NCI-H1436 (cell line): ENCODE data around the gene CFAP65.

Source experiments
- DNase-seq: peaks from one replicate; lab custom pipeline; 2025; lab: John Stamatoyannopoulos, UW

Gene CFAP65

DNA sequence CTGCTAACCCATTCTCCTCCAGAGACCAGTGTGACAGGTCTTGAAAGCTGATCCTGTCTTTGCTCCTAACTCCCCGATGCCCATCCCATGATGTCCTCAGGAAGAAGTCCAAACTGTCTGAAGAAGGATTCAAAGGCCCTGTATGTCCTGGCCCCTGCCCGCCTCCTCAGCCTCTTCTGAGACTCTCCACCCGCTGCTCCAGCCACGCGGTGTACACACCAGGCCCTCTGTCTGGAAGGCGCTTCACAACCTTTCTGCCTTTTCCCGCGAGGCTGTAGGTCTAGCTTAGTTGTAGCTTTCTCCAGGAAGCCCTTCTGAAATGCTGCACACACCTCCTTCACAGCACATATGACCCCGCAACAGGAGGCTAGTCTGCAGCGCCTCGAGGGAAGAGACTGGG lies 24.6 kb downstream of the CFAP65 start:
- no peak for DNase-seq

DNA sequence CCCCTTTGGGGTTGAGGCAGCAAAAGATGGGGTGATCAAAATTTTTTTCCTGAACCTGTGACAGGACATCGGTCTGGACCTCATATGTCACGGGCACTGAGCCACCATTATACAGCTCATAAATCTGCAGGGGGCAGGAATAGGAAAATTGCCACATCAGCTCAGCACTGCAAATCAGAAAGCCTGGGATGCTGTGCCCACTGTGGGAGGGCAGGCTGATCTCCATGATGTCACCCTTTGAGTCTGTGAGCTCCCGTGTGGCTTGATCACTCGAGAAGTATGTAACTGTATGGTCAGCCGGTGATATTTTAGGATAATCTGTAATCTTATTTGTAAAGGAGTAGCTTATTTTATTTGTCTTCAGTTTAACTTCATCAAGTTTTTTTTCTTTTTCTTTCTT lies 30.4 kb downstream of the CFAP65 start:
- no peak for DNase-seq

DNA sequence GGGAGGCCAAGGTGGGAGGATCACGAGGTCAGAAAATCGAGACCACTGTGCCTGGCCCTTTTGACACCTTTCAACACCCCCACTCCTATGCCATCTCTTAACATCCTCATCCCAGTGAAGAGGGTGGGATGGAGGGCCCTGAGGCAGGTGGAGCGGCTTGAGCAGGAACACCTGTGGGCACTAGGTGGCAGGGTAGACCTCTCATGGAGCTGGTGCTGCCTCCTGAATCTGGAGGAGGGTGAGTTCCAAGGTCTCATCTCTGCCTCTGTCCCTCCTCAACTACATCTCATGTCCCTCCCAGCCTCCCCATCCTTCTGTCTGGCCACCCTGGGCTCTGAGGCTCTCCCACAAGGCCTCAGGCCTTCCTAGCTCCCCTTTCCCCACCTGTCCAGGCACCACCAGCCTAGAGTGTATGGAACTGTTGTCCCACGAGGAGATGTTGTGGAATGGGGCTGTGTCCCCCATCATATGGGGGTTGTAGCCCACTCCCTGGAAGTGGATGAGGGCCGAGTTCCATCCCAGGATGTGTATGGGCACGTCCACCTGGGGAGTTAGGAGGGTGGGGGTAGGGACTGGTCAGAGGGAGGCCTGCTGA lies 31.1 kb downstream of the CFAP65 start:
- peak; percentile 31 for DNase-seq

DNA sequence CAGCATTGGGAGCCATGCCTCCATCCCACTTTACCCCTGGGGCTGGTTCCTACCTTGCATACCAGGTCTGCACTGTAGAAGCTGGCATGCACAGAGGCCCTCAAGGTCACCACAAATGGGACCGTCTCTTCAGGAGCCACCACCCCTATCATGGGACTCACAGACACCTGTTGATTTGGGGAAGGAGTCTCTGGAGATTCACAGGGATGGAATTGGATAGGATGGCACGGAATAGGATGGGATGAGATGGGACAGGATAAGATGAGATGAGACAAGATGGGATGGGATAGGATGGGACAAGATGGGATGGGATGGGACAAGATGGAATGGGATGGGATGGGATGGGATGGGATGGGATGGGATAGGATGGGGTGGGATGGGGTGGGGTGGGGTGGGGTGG lies 32.0 kb downstream of the CFAP65 start:
- no peak for DNase-seq

DNA sequence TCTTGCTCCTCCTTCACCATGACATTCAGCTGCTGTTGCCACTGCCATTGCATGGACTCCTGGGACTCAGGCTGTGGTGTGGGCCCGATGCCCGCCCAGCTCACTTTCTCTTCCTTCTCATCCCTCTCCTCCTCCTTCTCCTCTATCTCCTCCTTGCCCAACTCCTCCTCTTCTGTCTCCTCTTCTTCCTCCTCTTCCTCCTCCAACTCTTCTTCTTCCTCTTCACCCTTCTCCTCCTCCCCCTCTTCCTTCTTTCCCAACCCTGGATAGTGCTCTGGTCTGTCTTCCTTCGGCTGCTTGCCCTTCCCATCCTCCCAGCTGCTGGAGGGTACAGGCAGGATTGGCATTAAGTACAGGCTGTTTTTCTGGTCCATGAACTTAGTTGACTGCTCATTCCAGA lies 37.3 kb downstream of the CFAP65 start:
- no peak for DNase-seq

DNA sequence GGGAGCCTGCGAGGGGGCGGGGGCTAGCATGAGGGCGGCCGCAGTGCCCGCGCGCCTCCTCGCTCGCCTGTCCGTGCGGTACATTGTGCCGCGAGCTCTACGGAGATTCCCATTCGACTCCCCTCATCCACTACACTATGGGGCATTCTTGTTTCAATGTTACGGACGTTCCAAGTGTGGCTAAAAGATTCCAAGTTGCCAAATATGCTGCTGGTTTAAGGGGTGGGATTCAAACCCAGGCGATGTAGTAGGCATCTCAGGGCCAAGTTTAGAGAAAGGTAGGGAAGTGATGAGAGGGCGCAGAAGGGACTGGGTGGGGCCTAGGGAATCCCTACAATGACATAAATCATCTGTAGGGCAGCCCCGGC lies 38.1 kb downstream of the CFAP65 start:
- no peak for DNase-seq

DNA sequence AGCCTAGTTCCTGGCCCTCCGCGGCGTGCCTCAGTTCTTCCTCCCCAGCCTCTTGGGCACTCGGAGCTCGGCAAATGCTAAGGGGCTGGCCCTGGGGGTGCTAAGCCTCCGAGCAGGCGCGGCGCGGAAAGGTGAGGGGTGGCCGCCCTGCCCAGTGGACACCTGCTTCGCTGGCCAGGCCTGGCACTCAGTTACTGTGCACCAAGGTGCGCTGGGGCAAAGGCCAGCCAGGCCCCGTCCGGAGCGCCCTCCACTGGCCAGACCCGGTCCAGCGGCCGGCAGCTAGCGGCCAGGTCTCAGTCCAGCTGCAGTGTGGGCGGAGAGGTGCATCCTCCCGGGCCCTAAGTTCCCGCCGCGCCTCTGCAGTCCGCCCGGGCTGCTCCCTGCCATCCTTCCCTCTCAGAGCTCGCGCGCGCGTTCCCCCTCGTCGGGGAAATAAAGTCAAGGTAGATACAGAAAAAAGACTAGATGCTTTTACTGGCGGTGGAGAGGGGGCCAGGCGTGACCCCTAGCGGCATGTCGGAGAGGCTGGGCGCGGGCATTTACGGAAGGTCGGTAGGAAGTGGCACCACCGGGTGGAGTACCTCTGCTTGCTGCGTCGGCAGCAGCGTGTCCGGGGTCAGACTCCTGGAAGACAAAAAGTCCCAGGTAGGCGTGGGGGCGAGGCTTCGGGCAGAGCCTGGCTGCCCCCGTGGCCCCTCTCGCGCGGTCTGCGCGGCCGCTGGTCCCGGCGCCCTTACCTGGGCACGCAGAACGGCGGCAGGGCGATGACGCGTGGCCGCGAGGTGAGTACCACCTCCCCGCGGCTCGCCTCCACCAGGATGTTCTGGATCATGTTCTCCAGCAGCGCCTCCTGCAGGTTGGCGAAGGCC lies 38.7 kb downstream of the CFAP65 start:
- peak; percentile 84 for DNase-seq

DNA sequence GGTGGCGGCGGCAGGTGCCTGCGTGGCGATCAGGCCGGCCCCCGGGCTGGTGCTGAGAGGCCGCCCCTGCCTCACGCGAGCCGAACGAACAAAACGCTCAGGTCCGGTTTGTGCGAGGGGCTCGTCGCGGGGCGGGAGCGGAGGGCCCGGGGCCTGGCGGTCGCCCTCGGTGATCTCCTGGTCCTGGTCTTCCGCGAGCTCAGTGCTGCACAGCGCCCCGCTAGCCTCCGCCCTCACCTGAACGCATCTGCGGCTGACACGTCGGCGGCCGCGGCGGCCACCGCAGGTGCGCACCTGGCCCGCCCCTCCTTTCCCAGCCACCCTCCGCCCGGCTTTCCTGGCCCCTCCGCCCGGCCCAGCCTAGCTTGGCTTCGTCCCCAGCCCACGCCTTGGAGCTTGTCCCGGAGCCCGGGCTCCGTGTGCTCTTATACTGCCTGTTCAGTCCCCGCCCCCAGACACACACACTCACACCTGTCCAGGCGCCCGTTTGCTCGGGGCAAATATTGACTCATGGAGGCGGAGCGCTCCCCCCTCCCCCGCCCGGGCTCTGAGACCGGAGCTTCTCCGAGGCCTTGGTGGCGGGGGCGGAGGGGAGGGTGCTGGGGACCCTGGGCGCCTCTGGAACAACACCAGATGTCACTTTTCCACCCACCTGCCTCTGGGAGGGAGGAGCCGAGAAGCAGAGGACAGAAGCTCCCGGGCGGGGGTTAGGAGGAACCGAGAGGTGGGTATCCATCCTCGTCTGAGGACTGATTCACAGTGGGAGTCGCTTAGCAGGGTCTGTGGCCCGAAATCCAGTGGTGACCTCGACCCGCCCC lies 39.5 kb downstream of the CFAP65 start:
- peak; percentile 95 for DNase-seq

DNA sequence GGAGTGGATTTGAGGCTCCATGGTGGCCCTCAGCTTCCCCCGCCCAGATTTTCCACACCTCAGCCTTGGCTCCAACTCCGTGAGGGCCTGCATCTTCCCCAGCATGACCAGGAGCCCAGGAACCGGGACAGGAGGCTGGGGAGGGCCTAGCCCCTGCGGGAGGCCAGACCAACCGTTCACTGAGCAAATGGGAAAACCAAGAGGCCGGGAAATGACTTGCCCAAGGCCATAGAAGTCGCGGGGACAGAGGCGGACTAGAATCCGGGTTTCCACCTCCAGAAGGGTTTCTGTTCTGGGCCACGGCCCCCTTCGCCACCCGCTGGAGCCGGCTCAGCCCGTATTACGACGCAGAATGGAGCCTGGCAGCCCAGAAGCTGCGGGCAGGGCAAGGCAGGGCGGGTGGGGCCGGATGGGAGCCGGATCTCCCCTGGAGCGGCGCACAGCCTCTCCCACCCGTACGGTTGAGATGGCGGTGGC lies 40.2 kb downstream of the CFAP65 start:
- DNase-seq: no peak

DNA sequence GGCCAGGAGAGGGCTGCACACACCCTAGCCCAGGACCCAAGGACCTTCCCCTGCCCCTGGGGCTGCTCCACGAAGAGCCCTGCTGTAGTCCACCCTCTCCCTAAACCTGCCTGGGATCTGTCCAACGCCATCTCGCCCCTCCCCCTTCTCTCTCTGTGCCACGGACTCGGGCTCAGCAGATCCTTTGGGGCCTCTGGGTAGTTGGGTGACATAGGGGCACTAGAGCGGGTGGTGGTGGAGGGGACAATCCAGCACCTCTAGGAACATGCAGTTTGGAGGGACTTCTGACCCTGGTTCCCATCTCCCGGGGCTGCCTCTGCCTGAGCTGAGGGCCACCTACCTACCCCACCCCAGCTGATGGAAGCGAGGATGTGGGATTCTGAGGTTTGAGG lies 40.8 kb downstream of the CFAP65 start:
- peak; percentile 40 for DNase-seq

DNA sequence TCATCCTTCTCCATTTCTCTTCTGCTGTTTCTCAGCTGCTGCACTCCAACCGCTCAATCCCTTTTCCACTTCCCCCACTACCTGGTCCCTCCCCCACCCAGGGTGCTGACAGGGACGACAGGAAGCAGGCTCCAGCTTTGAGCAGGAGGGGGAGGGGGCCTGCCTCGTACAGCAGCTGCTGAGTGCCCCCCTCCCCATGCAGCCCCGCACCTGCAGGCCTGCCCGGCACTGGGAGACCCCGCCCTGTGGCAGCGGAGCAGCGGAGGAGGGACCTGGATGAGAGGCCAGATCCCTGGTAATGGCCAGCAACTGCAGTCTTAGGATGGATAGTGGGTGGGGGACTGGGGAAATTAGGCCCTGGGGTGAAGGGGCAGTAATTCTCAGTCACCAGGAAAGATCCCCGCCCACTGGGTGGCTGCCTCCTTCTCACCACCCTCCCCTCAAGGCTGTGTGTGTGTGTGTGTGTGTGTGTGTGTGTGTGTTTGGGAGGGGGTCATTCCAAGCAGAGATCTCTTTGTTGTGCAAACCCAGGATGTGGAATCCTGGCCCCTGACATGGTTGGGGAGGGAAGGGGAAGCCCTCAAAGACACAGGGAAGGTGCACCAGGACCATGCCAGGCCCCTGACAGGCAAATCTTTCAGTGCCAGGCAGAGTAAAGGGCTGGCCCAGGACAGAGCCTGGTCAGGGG lies 41.3 kb downstream of the CFAP65 start:
- peak; percentile 79 for DNase-seq

DNA sequence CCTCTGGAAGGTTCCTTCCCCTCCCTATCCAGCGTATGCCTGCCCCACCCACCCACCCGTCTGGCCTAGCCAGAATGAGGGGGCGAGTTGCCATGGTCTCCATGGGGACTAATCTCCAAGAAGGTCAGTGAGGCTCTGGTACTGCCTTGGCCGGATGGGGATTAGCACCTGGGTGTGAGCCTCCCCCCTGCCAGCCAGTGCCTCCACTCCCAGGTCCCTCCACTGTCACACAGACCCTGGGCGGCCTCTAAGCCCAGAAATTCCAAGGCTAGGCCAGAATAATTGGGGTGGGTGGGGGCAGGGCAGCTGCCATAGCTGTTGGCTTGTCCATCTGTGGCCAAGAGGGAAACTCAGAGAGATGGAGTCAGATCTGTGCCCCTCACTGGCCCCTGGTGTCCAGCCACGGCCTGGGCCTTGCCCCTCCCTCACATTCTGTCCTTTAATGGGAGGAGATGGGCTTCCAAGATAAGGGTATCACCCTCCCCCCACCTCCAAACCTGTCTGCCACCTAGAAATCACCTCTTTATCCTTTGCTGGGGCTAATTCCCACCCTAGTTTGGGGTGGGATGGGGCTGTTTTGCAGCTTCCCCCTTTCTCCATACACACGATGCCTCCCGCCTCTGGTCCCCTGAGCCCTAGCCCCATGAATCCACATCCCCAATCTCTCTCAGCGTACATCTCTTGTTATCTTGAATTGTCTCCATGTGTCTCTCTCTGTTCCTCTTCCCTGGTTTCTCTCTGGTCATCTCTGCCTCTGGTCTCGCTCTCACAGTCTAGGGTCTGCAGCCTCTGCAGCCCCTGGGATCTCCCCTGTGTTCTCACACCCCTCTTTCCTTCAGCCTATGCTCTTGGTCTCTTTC lies 42.1 kb downstream of the CFAP65 start:
- DNase-seq: no peak

DNA sequence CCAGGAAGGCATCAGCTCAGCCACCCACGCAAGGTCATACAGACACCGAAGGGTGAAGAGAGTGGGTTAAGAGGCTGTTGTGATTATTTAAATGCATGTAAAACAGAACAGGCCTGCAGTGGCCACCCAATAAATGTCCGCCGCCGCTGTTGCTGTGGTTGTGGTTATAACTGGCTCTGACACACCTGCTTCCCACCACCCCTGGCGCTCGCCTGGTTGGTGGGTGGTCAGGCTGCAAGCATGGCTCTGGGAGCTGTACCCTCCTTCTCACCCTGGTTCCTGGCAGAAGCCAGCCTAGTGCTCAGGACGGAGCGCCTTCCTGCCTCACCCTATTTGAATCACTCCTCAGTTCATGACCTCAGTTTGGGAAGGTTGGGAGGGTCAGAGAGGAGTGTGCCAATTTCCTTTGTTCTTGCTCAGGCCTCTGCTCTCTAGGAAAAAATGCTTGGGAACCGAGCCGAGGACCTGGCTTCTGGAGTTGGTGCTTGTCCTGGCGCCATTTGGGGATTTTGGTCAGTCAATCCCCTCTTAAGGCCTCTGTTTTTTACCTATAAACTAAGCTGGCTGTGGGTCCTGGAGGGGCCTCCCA lies 42.8 kb downstream of the CFAP65 start:
- DNase-seq: no peak

DNA sequence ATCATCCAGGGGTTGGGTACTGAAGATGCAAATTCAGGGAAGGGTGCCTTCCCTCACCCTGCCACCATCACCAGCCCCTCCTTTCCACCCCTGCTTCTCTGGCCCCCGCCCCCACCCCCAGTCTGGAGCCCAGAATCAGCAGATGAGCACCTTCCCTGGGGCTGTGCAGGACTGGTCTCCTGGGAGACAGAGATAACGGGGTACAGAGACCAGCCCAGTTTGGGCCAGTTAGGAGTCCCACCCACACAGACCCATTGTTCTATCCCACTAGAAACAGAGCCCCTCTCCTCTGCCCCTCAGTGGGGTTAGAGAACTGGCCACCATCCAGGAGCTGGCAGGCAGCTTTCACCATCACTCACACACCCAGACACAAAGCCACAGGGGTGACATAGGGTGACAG lies 43.6 kb downstream of the CFAP65 start:
- no peak for DNase-seq

DNA sequence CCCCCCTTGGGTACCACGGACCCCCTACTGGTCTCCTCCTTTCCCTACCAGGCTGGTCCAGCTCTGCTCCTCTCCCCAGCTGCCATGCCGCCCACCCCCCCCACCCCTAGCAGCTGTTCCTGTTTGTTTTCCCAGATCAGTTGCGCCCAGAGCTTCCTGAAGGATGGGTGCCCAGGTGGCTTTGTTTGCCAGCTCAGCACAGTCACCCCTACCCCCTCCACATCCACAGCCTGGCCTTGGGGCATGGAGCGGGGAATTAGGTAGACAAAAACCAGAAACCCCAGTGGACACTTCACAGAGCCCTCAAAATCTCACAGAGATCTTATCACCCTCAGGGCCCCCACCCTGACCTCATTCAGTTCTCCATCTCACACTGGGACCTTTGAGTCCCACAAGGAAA lies 44.4 kb downstream of the CFAP65 start:
- DNase-seq: no peak

DNA sequence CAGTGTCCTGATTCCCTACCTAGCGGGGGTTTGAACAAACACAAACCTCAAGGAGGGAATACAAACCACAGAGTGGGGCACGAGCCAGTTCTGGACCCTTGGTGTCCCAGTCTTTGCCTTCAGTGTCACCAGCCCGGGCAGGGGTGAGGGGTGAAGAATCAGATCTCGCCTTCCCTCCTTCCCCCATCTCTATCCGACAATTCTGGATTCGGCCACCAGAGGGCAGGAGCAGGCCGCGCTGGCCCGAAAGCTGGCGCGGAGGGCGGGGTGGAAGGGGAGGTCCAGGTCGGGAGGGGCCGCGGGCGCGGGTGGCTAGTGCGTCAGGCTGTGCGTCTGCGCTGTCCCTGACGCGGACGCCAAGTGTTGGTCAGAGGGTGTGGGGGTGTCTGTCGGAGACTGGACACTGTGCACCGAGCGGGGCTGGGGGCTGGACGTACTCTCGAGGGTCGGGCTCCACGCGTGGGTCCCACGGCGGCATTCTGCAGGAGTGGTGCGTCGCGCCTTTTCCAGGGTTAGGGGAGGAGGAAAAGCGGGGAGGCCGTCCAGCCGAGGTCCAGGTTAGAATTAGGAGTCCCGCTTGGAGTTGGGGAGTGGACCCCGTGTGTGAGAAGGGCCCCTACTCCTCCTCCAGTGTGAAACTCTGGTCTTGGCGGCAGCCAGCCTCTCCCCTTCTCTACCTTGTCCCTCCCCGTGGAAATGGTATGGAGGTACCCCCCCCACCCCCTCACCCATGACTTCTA lies 45.2 kb downstream of the CFAP65 start:
- DNase-seq: peak; percentile 80

DNA sequence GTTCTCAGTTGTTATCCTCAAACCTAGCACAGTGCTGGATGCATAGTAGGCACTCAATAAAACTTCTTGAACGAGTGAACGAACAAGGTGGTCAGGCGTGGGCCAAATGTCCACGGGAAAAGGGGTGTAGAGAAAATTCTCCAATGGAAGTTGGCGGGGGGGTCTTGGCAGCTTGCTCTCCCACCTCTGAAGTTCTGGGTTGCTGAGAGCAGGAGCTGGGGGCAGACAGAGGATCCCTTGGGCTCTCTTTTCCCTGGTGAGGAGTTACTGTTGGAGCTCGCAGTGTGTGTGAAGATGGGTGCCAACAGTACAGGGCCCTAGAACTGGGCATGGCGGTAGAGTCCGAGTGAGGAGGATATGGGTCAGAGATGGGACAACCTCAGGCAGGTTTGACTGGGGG lies 45.8 kb downstream of the CFAP65 start:
- DNase-seq: no peak

DNA sequence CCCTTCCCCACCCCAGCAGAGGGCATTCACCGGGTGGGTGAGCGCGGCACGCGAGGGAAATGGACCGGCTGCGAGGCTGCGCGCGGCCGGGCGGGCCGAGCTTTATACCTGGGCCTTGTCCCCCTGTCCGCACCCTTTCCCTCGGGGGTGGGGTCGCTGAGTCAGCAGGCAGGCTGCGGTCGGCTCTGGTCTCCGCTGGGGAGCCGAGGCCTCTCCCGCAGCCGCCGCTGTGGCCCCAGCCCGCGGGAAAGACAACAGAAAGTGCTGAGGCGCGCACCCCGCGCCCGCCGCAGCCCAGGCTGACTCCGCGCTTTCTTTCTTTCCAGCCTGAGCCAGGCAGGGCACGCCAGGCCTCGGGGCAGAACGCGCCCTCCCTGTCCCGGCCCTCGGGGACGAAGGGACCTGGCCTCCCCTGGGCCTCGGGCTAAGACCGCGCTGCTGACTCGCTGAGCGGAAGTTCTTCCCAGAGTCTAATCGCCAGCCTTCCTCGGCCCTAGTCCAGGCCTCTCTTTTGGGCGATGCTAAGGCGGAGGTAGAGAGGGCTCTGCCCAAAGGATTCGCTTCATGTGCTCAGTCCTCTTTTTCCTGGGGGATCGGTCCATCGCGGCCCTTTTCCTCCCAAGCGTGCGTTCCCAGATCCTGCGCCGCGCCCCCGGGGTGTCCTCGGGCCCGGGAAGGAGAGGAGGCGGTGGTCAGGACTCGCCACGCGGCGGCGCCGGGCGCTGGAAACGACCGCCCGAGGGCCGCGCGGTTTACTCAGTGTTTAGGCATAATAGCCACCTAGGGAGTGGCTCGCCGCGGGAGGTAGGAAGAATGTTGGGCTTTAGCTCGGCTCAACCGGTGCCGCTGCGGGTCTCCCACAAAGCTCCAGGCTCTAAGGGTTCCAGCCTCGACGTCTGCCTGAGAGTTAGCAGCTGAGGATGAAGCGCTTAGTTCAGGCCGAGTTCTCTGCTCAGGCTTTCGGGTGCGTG lies 47.7 kb downstream of the CFAP65 start, which contains the start of gene CRYBA2:
TSS of gene CRYBA2 (minus strand) at position 78 of the 971 bp plus-strand sequence. CDS start 246 bp downstream, outside the sequence.
- peak; percentile 31 for DNase-seq
